Fibroblast of the conjunctiva (primary cell): ENCODE data around the gene UTP25.
A peak's percentile ranks its signal among the peaks of the same experiment; 100 is the strongest.
"Not testable (repeated sequence)": the region's sequence is repeated elsewhere in the genome, so short reads cannot be mapped to it uniquely, and the experiment has no call there.

Experiments used
- DNase-seq: peaks from one replicate; pipeline ENCODE4 v3.0.0-alpha.2; 2010; ENCODE audit warnings: low read depth

The UTP25 gene

GRCh38 chr1:209827384-209828262, at the start of gene UTP25:
UTP25 (plus strand) TSS chr1:209827972; CDS start chr1:209828064, 92 bp downstream.
- DNase-seq = peak; percentile 93

GRCh38 chr1:209778102-209778501, 49.7 kb upstream of the UTP25 start:
- DNase-seq = no peak

GRCh38 chr1:209780268-209780667, 47.5 kb upstream of the UTP25 start:
- DNase-seq = no peak

- DNase-seq = no peak
Measured at GRCh38 chr1:209783386-209783785, 44.4 kb upstream of the UTP25 start.

GRCh38 chr1:209784265-209785169, 43.3 kb upstream of the UTP25 start, which contains the start of gene C1orf74:
C1orf74 (minus strand) TSS chr1:209784559; CDS start chr1:209783634, 925 bp downstream.
- DNase-seq = peak; percentile 95

GRCh38 chr1:209785592-209785991, 42.2 kb upstream of the UTP25 start:
- no peak for DNase-seq

GRCh38 chr1:209786146-209786545, 41.6 kb upstream of the UTP25 start:
- no peak for DNase-seq

- no peak for DNase-seq
Measured at GRCh38 chr1:209787551-209787950, 40.2 kb upstream of the UTP25 start.

GRCh38 chr1:209789245-209789644, 38.5 kb upstream of the UTP25 start:
- no peak for DNase-seq

GRCh38 chr1:209790286-209791193, 37.2 kb upstream of the UTP25 start:
- no peak for DNase-seq

- no peak for DNase-seq
Measured at GRCh38 chr1:209791920-209792319, 35.9 kb upstream of the UTP25 start.

GRCh38 chr1:209793711-209794110, 34.1 kb upstream of the UTP25 start:
- not testable (repeated sequence) for DNase-seq

- DNase-seq = no peak
Measured at GRCh38 chr1:209797978-209798639, 29.7 kb upstream of the UTP25 start.

GRCh38 chr1:209800984-209801834, 26.6 kb upstream of the UTP25 start:
- no peak for DNase-seq

- no peak for DNase-seq
Measured at GRCh38 chr1:209802117-209802779, 25.5 kb upstream of the UTP25 start.

GRCh38 chr1:209802780-209803152, 25.0 kb upstream of the UTP25 start:
- no peak for DNase-seq

GRCh38 chr1:209803568-209803967, 24.2 kb upstream of the UTP25 start:
- no peak for DNase-seq

- no peak for DNase-seq
Measured at GRCh38 chr1:209805341-209805781, 22.4 kb upstream of the UTP25 start.
